Astrocyte (in vitro differentiated cells and primary cell): ENCODE data around the gene BCL2L1. TPM values are rescaled to one million over a fixed set of nuclear protein-coding genes. Genes with fewer than 3 reads are reported as not detected.

Experiments used
- DNase-seq: peaks from one replicate; pipeline ENCODE4 v3.0.0-alpha.2; 2010; ENCODE audit warnings: low read depth
- FAIRE-seq: peaks from 2 replicates; lab custom pipeline; 2011; peaks lifted over from hg19 to GRCh38; lab: Jason Lieb, UNC
- H2AFZ ChIP-seq: 2 replicates; pipeline ENCODE4 v1.6.0; 2012; ENCODE audit warnings: low read depth, low read length, inconsistent platforms
- H3K27ac ChIP-seq: 2 replicates; pipeline ENCODE4 v1.5.1; 2011; ENCODE audit warnings: low read depth, low read length, inconsistent platforms
- H3K27me3 ChIP-seq: 2 replicates; pipeline ENCODE4 v1.6.0; 2011; ENCODE audit warnings: low read length, inconsistent platforms; ENCODE audit not compliant: insufficient read depth
- H3K36me3 ChIP-seq: 2 replicates; pipeline ENCODE4 v1.5.1; 2011; ENCODE audit warnings: low read length, inconsistent platforms; ENCODE audit not compliant: insufficient read depth
- H3K4me1 ChIP-seq: 2 replicates; pipeline ENCODE4 v1.5.1; 2011; ENCODE audit warnings: low read length, inconsistent platforms; ENCODE audit not compliant: insufficient read depth
- H3K4me2 ChIP-seq: 2 replicates; pipeline ENCODE4 v1.6.0; 2012; ENCODE audit warnings: low read length, inconsistent platforms
- H3K4me3 ChIP-seq: 2 replicates; pipeline ENCODE4 v1.5.1; 2011; ENCODE audit warnings: low read depth, mild to moderate bottlenecking, low read length, inconsistent platforms; ENCODE audit not compliant: insufficient read depth
- H3K79me2 ChIP-seq: 2 replicates; pipeline ENCODE4 v1.6.0; 2012; ENCODE audit warnings: mild to moderate bottlenecking, low read length, inconsistent platforms; ENCODE audit not compliant: insufficient read depth
- H3K9ac ChIP-seq: 2 replicates; pipeline ENCODE4 v1.6.0; 2012; ENCODE audit warnings: mild to moderate bottlenecking, low read length, inconsistent platforms
- H3K9me3 ChIP-seq: 2 replicates; pipeline ENCODE4 v1.5.1; 2012; ENCODE audit warnings: low read depth, mild to moderate bottlenecking, low read length, inconsistent platforms; ENCODE audit not compliant: insufficient read depth
- H4K20me1 ChIP-seq: 2 replicates; pipeline ENCODE4 v1.6.0; 2012; ENCODE audit warnings: low read length, inconsistent platforms; ENCODE audit not compliant: insufficient read depth
- H3K27ac Mint-ChIP-seq: one replicate; pipeline ENCODE4 v1.8.0; 2021; ENCODE audit warnings: mild to moderate bottlenecking, mixed read lengths; ENCODE audit not compliant: unreplicated experiment
- H3K27me3 Mint-ChIP-seq: one replicate; pipeline ENCODE4 v1.8.0; 2021; ENCODE audit warnings: low read depth, mixed read lengths; ENCODE audit not compliant: unreplicated experiment
- H3K36me3 Mint-ChIP-seq: one replicate; pipeline ENCODE4 v1.8.0; 2021; ENCODE audit warnings: low read depth, mixed read lengths; ENCODE audit not compliant: unreplicated experiment
- H3K4me1 Mint-ChIP-seq: one replicate; pipeline ENCODE4 v1.8.0; 2021; ENCODE audit warnings: low read depth, mixed read lengths; ENCODE audit not compliant: unreplicated experiment
- H3K4me3 Mint-ChIP-seq: one replicate; pipeline ENCODE4 v1.8.0; 2021; ENCODE audit warnings: mild to moderate bottlenecking, moderate library complexity, mixed read lengths; ENCODE audit not compliant: unreplicated experiment
- H3K9me3 Mint-ChIP-seq: one replicate; pipeline ENCODE4 v1.8.0; 2021; ENCODE audit warnings: mild to moderate bottlenecking, mixed read lengths; ENCODE audit not compliant: unreplicated experiment
- CTCF ChIP-seq: IDR thresholded peaks from 2 replicates; pipeline ENCODE4 v1.5.1; 2011; ENCODE audit warnings: low read depth, mild to moderate bottlenecking, inconsistent platforms, low read length, moderate library complexity; ENCODE audit not compliant: insufficient read depth
- EZH2 ChIP-seq: IDR thresholded peaks from 2 replicates; pipeline ENCODE4 v1.6.1; 2012; ENCODE audit warnings: mild to moderate bottlenecking, low read length, inconsistent platforms; ENCODE audit not compliant: insufficient read depth
- total RNA-seq: library from RNA; stranded (reverse); gene quantifications from 2 replicates; pipeline ENCODE4 v1.2.1, GENCODE V29; 2021

Gene BCL2L1
- total RNA-seq, 1 donor from 2014 or later = 149 TPM

GRCh38 chr20:31675828-31676608, 46.6 kb downstream of the BCL2L1 start:
- Histone ChIP-seq H3K9ac (peak overlapping the region; percentile 4), H3K36me3 (peaks cover 12% of the 10 kb centered on the region), H3K79me2 (peaks cover 89% of the 10 kb centered on the region), H3K27me3 (no peaks in the 10 kb centered on the region), H3K9me3 (no peaks in the 10 kb centered on the region), H3K4me2 (peak overlapping the region; percentile 79), H4K20me1 (peaks cover 57% of the 10 kb centered on the region), H2AFZ (no peak overlapping the region), H3K27ac (peak overlapping the region; percentile 15), H3K4me3 (no peak overlapping the region), H3K4me1 (peaks cover 36% of the 10 kb centered on the region)
- H3K9me3 Mint-ChIP-seq = no peaks in the 10 kb centered on the region
- H3K27me3 Mint-ChIP-seq = no peaks in the 10 kb centered on the region
- peak; percentile 37 for DNase-seq
- peak overlapping the region; percentile 10 for H3K4me3 Mint-ChIP-seq
- no peak for TF ChIP-seq CTCF
- no peak for TF ChIP-seq EZH2
- FAIRE-seq = no peak
- peaks cover 62% of the 10 kb centered on the region for H3K4me1 Mint-ChIP-seq
- H3K36me3 Mint-ChIP-seq = peaks cover 41% of the 10 kb centered on the region
- peak overlapping the region; percentile 59 for H3K27ac Mint-ChIP-seq

- Histone ChIP-seq H3K27me3 (no peaks in the 10 kb centered on the region), H2AFZ (no peak overlapping the region), H3K4me1 (peaks cover 36% of the 10 kb centered on the region), H3K4me3 (no peak overlapping the region), H3K27ac (peak overlapping the region; percentile 53), H3K4me2 (peak overlapping the region; percentile 79), H4K20me1 (peaks cover 63% of the 10 kb centered on the region), H3K79me2 (peaks cover 88% of the 10 kb centered on the region), H3K9me3 (no peaks in the 10 kb centered on the region), H3K9ac (peak overlapping the region; percentile 4), H3K36me3 (peaks cover 8% of the 10 kb centered on the region)
- Mint-ChIP-seq H3K4me3 (peak overlapping the region; percentile 51), H3K9me3 (no peaks in the 10 kb centered on the region), H3K27ac (peak overlapping the region; percentile 64), H3K36me3 (peaks cover 41% of the 10 kb centered on the region), H3K27me3 (no peaks in the 10 kb centered on the region), H3K4me1 (peaks cover 53% of the 10 kb centered on the region)
- FAIRE-seq = no peak
- peak; percentile 85 for DNase-seq
- no peak for TF ChIP-seq EZH2
- TF ChIP-seq CTCF = no peak
Observed at GRCh38 chr20:31674895-31675827, 47.5 kb downstream of the BCL2L1 start.
